NCI-H345 treated with DMSO at 0.1 percent for 48 hours (cell line): ENCODE measurements around the gene MCC.

Source experiments
- DNase-seq: peaks from one replicate; lab custom pipeline; 2025; ENCODE audit not compliant: unreplicated experiment; lab: John Stamatoyannopoulos, UW

The MCC gene

GRCh38 chr5:113123618-113124017 is 364.6 kb downstream of the MCC start:
- no peak for DNase-seq

GRCh38 chr5:113122053-113122452 is 366.2 kb downstream of the MCC start:
- no peak for DNase-seq

- no peak for DNase-seq
Measured at GRCh38 chr5:113119246-113119924, 368.9 kb downstream of the MCC start.

GRCh38 chr5:113118765-113119164 is 369.5 kb downstream of the MCC start:
- DNase-seq = no peak

GRCh38 chr5:113118298-113118697 is 370.0 kb downstream of the MCC start:
- no peak for DNase-seq

GRCh38 chr5:113117543-113118115 is 370.6 kb downstream of the MCC start:
- no peak for DNase-seq

GRCh38 chr5:113115956-113116355 is 372.3 kb downstream of the MCC start:
- no peak for DNase-seq

GRCh38 chr5:113115061-113115460 is 373.2 kb downstream of the MCC start:
- DNase-seq = no peak

- DNase-seq = no peak
Measured at GRCh38 chr5:113114559-113114958, 373.7 kb downstream of the MCC start.

GRCh38 chr5:113112435-113112834 is 375.8 kb downstream of the MCC start:
- no peak for DNase-seq

- no peak for DNase-seq
Measured at GRCh38 chr5:113110117-113110516, 378.1 kb downstream of the MCC start.

GRCh38 chr5:113109344-113109743 is 378.9 kb downstream of the MCC start:
- no peak for DNase-seq

- no peak for DNase-seq
Measured at GRCh38 chr5:113108485-113108884, 379.8 kb downstream of the MCC start.

GRCh38 chr5:113106821-113107220 is 381.4 kb downstream of the MCC start:
- DNase-seq = no peak

- DNase-seq = no peak
Measured at GRCh38 chr5:113105693-113106280, 382.5 kb downstream of the MCC start.

- DNase-seq = no peak
Measured at GRCh38 chr5:113103330-113103729, 384.9 kb downstream of the MCC start.

GRCh38 chr5:113102121-113102531 is 386.1 kb downstream of the MCC start:
- no peak for DNase-seq

GRCh38 chr5:113100981-113101380 is 387.3 kb downstream of the MCC start:
- DNase-seq = no peak

- DNase-seq = no peak
Measured at GRCh38 chr5:113099822-113100221, 388.4 kb downstream of the MCC start.

GRCh38 chr5:113098378-113098777 is 389.9 kb downstream of the MCC start:
- DNase-seq = no peak

- no peak for DNase-seq
Measured at GRCh38 chr5:113095831-113096230, 392.4 kb downstream of the MCC start.

- no peak for DNase-seq
Measured at GRCh38 chr5:113093558-113093957, 394.7 kb downstream of the MCC start.

- no peak for DNase-seq
Measured at GRCh38 chr5:113092683-113093082, 395.6 kb downstream of the MCC start.
